Activated CD4-positive, alpha-beta T cell treated with anti-CD3 and anti-CD28 coated beads, Interleukin-2, amount 10 ng/mL, durations not matched to agents 7 days and 5 days (primary cell): ENCODE measurements around the gene PLXNA4. TPM values are rescaled to one million over a fixed set of nuclear protein-coding genes. Genes with fewer than 3 reads are reported as not detected.

Source experiments
- CTCF ChIA-PET: fragments of 350-600 bp; sonication (Branson Sonifier 250); formaldehyde crosslinking; loops from one replicate; lab custom pipeline; 2021; ENCODE audit warnings: antibody characterized with exemption; lab: Charles Lee
- POLR2A ChIA-PET: fragments of 350-600 bp; sonication (Branson Sonifier 250); formaldehyde crosslinking; loops from one replicate; lab custom pipeline; 2021; ENCODE audit warnings: antibody characterized with exemption; lab: Charles Lee
- DNase-seq: peaks from one replicate; pipeline ENCODE4 v3.0.0-alpha.2; 2020
- H3K27ac Mint-ChIP-seq: one replicate; pipeline ENCODE4 v1.8.0; 2021; ENCODE audit warnings: mild to moderate bottlenecking, moderate library complexity, mixed read lengths
- H3K27me3 Mint-ChIP-seq: one replicate; pipeline ENCODE4 v1.8.0; 2021; ENCODE audit warnings: mixed read lengths
- H3K36me3 Mint-ChIP-seq: one replicate; pipeline ENCODE4 v1.8.0; 2021; ENCODE audit warnings: low read depth, mixed read lengths
- H3K4me1 Mint-ChIP-seq: one replicate; pipeline ENCODE4 v1.8.0; 2021; ENCODE audit warnings: mixed read lengths
- H3K4me3 Mint-ChIP-seq: one replicate; pipeline ENCODE4 v1.8.0; 2021; ENCODE audit warnings: mild to moderate bottlenecking, moderate library complexity, mixed read lengths
- H3K9me3 Mint-ChIP-seq: one replicate; pipeline ENCODE4 v1.8.0; 2021; ENCODE audit warnings: mixed read lengths
- total RNA-seq, 2 experiments: library from RNA; stranded (reverse); gene quantifications; one replicate each; pipeline ENCODE4 v1.2.3, GENCODE V29; 2021

PLXNA4 gene
- total RNA-seq, 2 experiments from 2014 or later, result 21.3 to 23.3 TPM

DNA sequence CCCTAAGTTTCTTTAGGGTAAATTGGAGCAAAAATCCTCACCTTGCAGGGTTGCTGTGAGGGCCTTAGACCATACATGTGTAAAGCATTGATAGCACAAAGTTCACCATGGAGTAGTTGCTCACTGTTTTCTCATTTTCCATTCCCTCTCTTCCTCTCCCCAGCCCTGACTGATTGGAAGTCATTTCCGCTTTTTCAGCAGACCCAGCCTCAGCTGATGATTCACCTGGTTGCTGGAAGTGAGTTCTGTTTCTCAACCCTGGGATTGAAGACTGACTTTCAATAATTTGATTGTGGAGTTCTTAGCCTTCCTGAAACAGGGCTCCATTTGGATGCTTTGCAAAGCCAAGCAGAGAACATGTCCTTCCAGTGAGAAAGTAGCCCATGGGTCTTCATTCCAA is 107.0 kb downstream of the PLXNA4 start:
- CTCF ChIA-PET, result no interaction called here
- Mint-ChIP-seq H3K27ac (no peak overlapping the region), H3K36me3 (peaks cover 34% of the 10 kb centered on the region), H3K27me3 (peaks cover 19% of the 10 kb centered on the region), H3K9me3 (peaks cover 5% of the 10 kb centered on the region), H3K4me1 (peaks cover 58% of the 10 kb centered on the region), H3K4me3 (no peak overlapping the region)
- POLR2A ChIA-PET, result no interaction called here
- DNase-seq, result no peak

DNA sequence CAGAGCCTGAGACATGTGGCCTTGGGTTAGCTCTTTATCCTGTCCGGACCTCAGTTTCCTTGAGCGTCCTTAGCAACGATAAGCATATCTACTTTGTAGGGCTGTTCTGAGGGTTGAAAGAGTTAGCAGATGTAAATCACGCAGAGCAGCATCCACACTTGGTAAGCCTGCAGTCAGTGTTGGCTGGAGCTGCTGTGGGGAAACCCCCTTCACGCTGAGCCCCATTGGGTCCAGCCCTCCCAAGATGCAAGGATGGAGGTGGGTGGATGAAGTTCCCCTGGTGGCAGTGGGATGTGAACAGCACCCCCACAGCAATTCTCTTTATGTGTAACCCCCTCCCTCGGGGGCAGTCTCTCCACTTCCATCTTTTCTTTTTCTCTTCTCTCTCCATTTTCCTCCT is 109.9 kb downstream of the PLXNA4 start:
- no peak for DNase-seq
- Mint-ChIP-seq H3K36me3 (peaks cover 27% of the 10 kb centered on the region), H3K27me3 (peaks cover 14% of the 10 kb centered on the region), H3K4me3 (no peak overlapping the region), H3K4me1 (peaks cover 55% of the 10 kb centered on the region), H3K9me3 (peaks cover 5% of the 10 kb centered on the region), H3K27ac (peak overlapping the region; percentile 63)
- POLR2A ChIA-PET, result no interaction called here
- CTCF ChIA-PET, result interaction anchor here (0.8 to 1.4 kb wide), 5 partner anchors 14 to 51 kb away, joined by 3 to 4 read pairs (median 3); no protein-coding TSS in a partner anchor

DNA sequence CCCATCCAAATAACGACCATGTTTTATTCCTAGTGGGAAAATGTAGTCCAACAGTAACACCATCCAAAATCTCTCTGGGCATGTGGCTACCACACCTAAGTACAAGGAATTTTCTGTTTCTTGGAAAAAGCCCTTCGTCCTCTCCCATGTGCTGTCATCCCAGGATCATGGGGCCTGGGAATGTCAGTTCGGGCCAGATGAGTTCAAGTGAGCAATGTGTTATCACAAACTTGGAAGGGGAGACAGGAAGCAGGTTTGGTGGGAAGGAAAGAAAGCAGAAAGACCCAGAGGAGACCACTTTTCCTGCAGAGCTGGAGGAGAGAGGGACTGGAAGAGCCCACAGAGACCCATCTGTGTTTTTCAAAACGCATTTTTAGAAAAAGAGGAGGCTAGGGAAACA is 110.8 kb downstream of the PLXNA4 start:
- peaks cover 20% of the 10 kb centered on the region for H3K36me3 Mint-ChIP-seq
- H3K27ac Mint-ChIP-seq, result peak overlapping the region; percentile 15
- DNase-seq, result no peak
- ChIA-PET POLR2A (no interaction called here), CTCF (interaction anchor here (2.5 kb wide), 1 partner anchor 9 kb away, joined by 5 read pairs; no protein-coding TSS in a partner anchor)
- peaks cover 12% of the 10 kb centered on the region for H3K27me3 Mint-ChIP-seq
- peaks cover 57% of the 10 kb centered on the region for H3K4me1 Mint-ChIP-seq
- H3K4me3 Mint-ChIP-seq, result no peak overlapping the region
- H3K9me3 Mint-ChIP-seq, result peaks cover 3% of the 10 kb centered on the region

DNA sequence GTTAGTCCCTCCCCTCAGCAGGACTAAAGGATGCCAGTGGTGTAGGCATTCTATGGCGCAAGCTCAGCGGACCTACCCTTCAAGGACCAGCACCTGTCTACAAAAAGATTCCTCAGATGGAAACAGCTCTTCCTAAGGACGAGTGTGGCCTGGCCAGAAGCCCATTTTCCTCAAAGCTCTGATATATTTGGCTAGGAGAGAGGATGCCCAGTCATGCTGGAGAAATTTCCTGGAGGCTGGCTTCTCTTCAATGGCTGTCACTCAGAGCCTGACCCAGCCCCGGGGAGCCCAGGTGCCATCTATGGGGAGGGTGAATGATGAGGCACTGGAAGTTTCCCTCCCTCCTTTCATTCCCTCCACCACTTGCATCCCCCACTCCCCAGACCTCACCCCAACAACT is 111.5 kb downstream of the PLXNA4 start:
- H3K9me3 Mint-ChIP-seq, result no peaks in the 10 kb centered on the region
- no peak for DNase-seq
- H3K27me3 Mint-ChIP-seq, result peaks cover 9% of the 10 kb centered on the region
- no peak overlapping the region for H3K27ac Mint-ChIP-seq
- peaks cover 60% of the 10 kb centered on the region for H3K4me1 Mint-ChIP-seq
- ChIA-PET CTCF (interaction anchor here (2.5 kb wide), 1 partner anchor 10 kb away, joined by 5 read pairs; no protein-coding TSS in a partner anchor), POLR2A (no interaction called here)
- H3K4me3 Mint-ChIP-seq, result no peak overlapping the region
- H3K36me3 Mint-ChIP-seq, result peaks cover 14% of the 10 kb centered on the region

DNA sequence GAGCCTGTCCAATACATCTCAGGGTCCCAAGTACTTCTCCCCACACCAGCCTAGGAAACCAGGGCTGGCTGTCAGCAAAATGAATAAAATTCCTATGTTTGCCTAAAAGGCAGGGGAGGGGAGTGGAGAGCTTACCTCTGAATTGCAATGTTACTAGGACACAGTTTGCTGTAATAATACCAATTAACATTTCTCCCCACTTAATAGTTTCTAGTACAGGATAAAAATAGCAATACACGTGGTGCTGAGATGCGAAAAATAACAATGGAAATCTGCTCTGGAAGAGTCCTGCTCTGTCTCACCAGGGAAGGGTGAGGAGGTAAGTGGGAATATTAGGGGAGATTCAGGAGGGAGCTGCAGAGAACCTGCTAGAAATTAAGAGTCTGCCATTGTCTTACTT is 112.3 kb downstream of the PLXNA4 start:
- CTCF ChIA-PET, result interaction anchor here (1.0 to 2.5 kb wide), 3 partner anchors 10 to 15 kb away, joined by 3 to 5 read pairs (median 3); no protein-coding TSS in a partner anchor
- Mint-ChIP-seq H3K27ac (no peak overlapping the region), H3K9me3 (no peaks in the 10 kb centered on the region), H3K27me3 (peaks cover 10% of the 10 kb centered on the region), H3K4me1 (peaks cover 64% of the 10 kb centered on the region), H3K36me3 (peaks cover 11% of the 10 kb centered on the region), H3K4me3 (no peak overlapping the region)
- POLR2A ChIA-PET, result no interaction called here
- DNase-seq, result no peak

DNA sequence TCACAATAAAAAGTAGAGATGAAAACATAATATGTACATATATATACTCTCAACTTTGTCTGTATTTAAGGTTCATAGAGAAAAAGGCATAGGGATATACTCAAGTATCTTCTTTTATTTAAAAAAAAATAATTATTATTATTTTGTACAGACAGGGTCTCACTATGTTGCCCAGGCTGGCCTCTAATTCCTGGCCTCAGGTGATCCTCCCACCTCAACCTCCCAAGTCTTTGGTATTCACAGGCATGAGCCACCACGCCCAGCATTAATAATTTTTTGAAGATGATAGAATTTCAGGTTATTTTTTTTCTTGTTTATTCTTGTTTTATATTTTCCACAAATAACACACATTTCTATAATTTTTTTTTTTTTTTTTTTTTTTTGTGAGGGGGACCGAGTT is 113.8 kb downstream of the PLXNA4 start:
- Mint-ChIP-seq H3K27ac (peak overlapping the region; percentile 87), H3K36me3 (peaks cover 18% of the 10 kb centered on the region), H3K9me3 (peaks cover 4% of the 10 kb centered on the region), H3K4me1 (peaks cover 67% of the 10 kb centered on the region), H3K27me3 (peaks cover 8% of the 10 kb centered on the region), H3K4me3 (no peak overlapping the region)
- DNase-seq, result no peak
- ChIA-PET POLR2A (no interaction called here), CTCF (interaction anchor here (0.6 to 1.0 kb wide), 2 partner anchors 24 to 272 kb away, joined by 3 read pairs; no protein-coding TSS in a partner anchor)

DNA sequence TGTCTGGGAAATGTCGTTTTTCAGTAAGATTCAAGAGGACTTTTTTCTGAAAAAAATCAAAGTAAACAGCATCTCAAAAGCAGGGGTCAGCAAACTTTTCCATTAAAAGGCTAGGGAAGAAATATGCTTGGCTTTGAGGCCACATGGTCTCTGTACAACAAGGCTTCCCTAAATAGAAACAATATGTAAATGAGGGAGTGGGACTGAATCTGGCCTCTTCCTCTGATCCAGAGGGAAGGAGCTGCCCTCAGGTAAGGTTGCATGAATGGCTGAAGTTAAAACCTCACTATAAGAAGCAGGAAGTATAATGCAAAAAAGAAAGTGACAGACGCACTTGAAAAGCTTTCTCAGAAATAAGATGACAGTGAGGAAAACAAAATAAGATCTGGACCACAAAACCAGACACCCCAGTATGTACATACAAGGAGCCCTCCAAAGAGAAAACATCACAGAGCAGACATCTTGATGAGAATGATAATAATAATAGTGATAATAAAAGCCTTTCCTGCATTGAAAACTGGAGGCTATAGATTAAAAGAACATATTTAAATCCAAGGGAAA is 115.2 kb downstream of the PLXNA4 start:
- Mint-ChIP-seq H3K9me3 (peaks cover 8% of the 10 kb centered on the region), H3K4me3 (peak overlapping the region; percentile 23), H3K36me3 (peaks cover 20% of the 10 kb centered on the region), H3K27ac (peak overlapping the region; percentile 87), H3K27me3 (peaks cover 3% of the 10 kb centered on the region), H3K4me1 (peaks cover 72% of the 10 kb centered on the region)
- DNase-seq, result peak; percentile 36
- ChIA-PET CTCF (interaction anchor here (1.7 kb wide), 1 partner anchor 14 kb away, joined by 6 read pairs; no protein-coding TSS in a partner anchor), POLR2A (no interaction called here)

DNA sequence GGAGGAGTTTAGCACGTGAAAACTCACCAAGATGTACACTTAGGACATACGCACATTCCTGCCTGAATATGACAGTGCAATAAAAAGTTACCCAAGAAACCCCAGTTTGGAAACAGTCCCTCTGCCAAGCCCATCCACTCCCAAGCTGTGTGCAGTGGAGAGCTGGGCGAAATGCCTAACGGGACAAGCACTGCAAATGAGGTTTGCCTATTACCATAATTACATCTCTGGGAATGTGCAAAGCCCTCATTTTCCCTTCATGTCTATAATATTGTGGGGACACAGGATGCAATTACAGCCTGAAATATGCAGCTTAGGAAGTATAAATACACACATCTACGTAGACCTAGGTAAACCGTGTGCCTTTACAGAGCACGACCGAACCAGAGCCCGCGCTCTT is 117.5 kb downstream of the PLXNA4 start:
- no peak for DNase-seq
- H3K27me3 Mint-ChIP-seq, result peaks cover 3% of the 10 kb centered on the region
- peak overlapping the region; percentile 62 for H3K27ac Mint-ChIP-seq
- POLR2A ChIA-PET, result no interaction called here
- peaks cover 8% of the 10 kb centered on the region for H3K9me3 Mint-ChIP-seq
- H3K4me3 Mint-ChIP-seq, result no peak overlapping the region
- H3K36me3 Mint-ChIP-seq, result peaks cover 32% of the 10 kb centered on the region
- H3K4me1 Mint-ChIP-seq, result peaks cover 78% of the 10 kb centered on the region
- CTCF ChIA-PET, result interaction anchor here (1.0 to 3.7 kb wide), 2 partner anchors 10 to 18 kb away, joined by 3 to 8 read pairs; no protein-coding TSS in a partner anchor

DNA sequence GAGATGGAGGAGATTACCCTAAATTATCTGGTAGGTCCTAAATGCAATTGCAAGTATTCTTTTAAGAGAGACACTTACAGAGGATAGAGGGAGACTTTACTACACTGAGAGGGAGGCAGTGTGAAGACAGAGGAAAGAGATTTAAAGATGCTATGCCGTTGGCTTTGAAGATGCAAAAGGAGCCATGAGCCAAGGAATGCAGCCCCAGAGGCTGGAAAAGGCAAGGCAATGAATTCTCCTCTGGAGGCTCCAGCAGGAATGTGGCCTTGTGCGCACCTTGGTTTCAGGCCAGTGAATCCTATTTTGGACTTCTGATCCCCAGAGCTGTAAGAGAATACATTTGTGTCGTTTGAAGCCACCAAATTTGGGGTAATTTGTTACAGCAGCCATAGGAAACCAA is 118.6 kb downstream of the PLXNA4 start:
- DNase-seq, result no peak
- H3K4me3 Mint-ChIP-seq, result no peak overlapping the region
- ChIA-PET POLR2A (no interaction called here), CTCF (interaction anchor here (1.5 to 3.7 kb wide), 2 partner anchors 9 to 19 kb away, joined by 3 to 8 read pairs; no protein-coding TSS in a partner anchor)
- peaks cover 81% of the 10 kb centered on the region for H3K4me1 Mint-ChIP-seq
- H3K27me3 Mint-ChIP-seq, result peaks cover 3% of the 10 kb centered on the region
- H3K27ac Mint-ChIP-seq, result no peak overlapping the region
- H3K9me3 Mint-ChIP-seq, result peaks cover 12% of the 10 kb centered on the region
- peaks cover 36% of the 10 kb centered on the region for H3K36me3 Mint-ChIP-seq

DNA sequence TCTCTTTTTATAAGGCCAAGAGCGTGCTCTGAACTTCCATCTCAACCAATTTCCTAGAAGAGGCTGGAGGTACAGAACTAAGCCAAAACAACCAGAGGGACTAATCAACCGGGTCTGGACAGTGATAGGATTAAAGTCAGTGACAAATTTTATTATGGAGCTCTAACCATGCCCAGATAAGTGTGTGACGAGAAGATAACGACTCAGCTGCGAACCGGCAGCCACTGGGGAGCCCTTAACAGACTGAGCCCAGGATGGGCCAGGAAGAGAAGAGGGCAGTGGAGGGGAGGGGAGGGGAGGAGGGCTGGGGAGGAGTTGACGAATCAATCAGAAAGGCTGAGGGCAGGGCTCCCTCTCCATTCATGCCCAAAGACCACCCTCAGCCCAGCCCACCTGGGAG is 119.9 kb downstream of the PLXNA4 start:
- peaks cover 5% of the 10 kb centered on the region for H3K27me3 Mint-ChIP-seq
- ChIA-PET CTCF (interaction anchor here (0.9 to 3.7 kb wide), 3 partner anchors 8 to 15 kb away, joined by 3 to 8 read pairs (median 4); no protein-coding TSS in a partner anchor), POLR2A (no interaction called here)
- H3K9me3 Mint-ChIP-seq, result peaks cover 16% of the 10 kb centered on the region
- DNase-seq, result no peak
- H3K4me1 Mint-ChIP-seq, result peaks cover 82% of the 10 kb centered on the region
- peaks cover 42% of the 10 kb centered on the region for H3K36me3 Mint-ChIP-seq
- H3K4me3 Mint-ChIP-seq, result no peak overlapping the region
- H3K27ac Mint-ChIP-seq, result no peak overlapping the region

DNA sequence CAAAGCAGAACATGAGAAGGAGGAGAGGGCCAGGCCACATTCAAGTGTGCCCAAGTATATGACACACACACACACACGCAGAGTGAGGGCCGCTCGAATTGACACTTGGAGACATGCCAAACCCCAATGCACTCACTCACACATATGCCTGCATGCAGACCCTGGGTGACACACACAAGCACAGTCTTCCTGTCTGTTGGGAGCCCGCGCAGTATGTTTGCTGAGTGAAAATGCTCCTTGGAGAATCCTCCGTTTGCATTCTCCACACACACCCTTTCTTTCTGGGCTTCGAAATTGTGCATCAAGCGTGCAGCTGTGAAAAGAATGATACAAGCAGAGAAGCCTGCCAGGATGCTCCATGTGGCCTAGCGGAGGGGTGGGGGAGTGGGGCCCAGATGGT is 120.9 kb downstream of the PLXNA4 start:
- peak; percentile 19 for DNase-seq
- ChIA-PET POLR2A (no interaction called here), CTCF (interaction anchor here (1.4 to 1.9 kb wide), 2 partner anchors 14 to 20 kb away, joined by 4 to 5 read pairs; no protein-coding TSS in a partner anchor)
- H3K36me3 Mint-ChIP-seq, result peaks cover 45% of the 10 kb centered on the region
- H3K9me3 Mint-ChIP-seq, result peaks cover 18% of the 10 kb centered on the region
- H3K27ac Mint-ChIP-seq, result peak overlapping the region; percentile 79
- no peak overlapping the region for H3K4me3 Mint-ChIP-seq
- H3K27me3 Mint-ChIP-seq, result peaks cover 5% of the 10 kb centered on the region
- peaks cover 82% of the 10 kb centered on the region for H3K4me1 Mint-ChIP-seq

DNA sequence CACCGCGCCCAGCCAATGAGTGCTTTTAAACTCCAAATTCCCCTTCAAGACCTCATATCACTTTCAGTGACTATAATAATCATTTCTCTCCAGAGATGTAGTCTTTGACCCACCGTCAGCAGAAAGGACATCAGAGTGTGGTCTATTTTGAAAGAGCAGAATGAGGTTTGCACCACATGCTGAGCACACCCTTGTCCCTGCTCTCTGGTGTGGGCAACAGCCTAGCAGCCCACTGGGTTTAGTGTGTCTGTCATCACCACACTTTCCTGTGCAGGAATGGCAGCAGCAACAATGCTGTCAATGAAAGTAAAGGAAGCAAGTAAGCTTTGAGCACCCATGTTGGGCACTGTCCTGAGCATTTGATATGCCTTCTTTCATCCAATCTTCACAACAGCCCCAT is 122.4 kb downstream of the PLXNA4 start:
- Mint-ChIP-seq H3K4me3 (no peak overlapping the region), H3K27me3 (peaks cover 4% of the 10 kb centered on the region), H3K27ac (no peak overlapping the region), H3K4me1 (peaks cover 84% of the 10 kb centered on the region), H3K36me3 (peaks cover 58% of the 10 kb centered on the region), H3K9me3 (peaks cover 25% of the 10 kb centered on the region)
- DNase-seq, result no peak
- ChIA-PET POLR2A (no interaction called here), CTCF (interaction anchor here (1.2 to 1.9 kb wide), 2 partner anchors 22 to 26 kb away, joined by 3 to 5 read pairs; no protein-coding TSS in a partner anchor)

DNA sequence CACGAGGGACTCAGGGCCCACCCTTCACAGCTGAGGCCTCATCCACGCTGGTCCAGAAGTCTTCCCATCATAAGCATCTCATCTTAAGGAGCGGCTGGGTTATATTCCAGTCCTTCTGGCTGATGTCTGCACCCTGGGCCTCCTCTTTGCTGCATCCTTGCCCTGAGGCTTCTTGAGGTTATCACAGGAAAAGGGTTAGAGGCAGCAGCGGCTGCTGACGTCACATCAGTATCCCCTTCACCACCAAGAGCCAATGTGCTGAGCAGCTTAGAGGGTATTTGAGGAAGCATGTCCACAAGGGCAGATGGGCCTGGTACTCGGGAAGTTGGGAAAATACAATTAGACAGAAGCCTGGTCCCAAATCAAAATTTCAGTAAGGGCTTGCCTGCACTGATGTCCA is 125.1 kb downstream of the PLXNA4 start:
- POLR2A ChIA-PET, result no interaction called here
- CTCF ChIA-PET, result interaction anchor here (1.0 to 3.9 kb wide), 3 partner anchors 14 to 20 kb away, joined by 3 to 28 read pairs (median 4); no protein-coding TSS in a partner anchor
- H3K9me3 Mint-ChIP-seq, result peaks cover 22% of the 10 kb centered on the region
- no peak for DNase-seq
- H3K4me1 Mint-ChIP-seq, result peaks cover 92% of the 10 kb centered on the region
- H3K36me3 Mint-ChIP-seq, result peaks cover 54% of the 10 kb centered on the region
- H3K27me3 Mint-ChIP-seq, result peaks cover 3% of the 10 kb centered on the region
- no peak overlapping the region for H3K4me3 Mint-ChIP-seq
- peak overlapping the region; percentile 79 for H3K27ac Mint-ChIP-seq
